ENCODE data around the gene NSUN7.

Gene NSUN7

DNA sequence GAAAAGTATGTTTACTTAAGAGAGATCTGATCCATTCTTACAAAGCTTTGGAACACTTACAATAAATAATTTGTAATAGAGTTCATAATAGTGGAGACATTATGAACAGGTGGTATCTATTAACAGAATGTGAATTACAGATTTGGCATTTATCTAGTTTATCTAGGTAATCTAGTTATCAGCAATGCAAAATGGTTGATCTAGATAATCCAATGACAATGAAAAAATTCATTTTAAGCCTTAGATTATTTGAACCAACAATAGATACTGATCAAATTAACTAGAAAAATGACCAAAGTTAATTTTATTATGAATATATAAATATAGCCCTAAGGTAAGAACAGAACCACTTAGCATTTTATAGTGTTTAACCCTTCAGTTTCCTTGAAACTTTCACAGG is 10.4 kb upstream of the NSUN7 start:
- TF ChIP-seq, protein P1, sequence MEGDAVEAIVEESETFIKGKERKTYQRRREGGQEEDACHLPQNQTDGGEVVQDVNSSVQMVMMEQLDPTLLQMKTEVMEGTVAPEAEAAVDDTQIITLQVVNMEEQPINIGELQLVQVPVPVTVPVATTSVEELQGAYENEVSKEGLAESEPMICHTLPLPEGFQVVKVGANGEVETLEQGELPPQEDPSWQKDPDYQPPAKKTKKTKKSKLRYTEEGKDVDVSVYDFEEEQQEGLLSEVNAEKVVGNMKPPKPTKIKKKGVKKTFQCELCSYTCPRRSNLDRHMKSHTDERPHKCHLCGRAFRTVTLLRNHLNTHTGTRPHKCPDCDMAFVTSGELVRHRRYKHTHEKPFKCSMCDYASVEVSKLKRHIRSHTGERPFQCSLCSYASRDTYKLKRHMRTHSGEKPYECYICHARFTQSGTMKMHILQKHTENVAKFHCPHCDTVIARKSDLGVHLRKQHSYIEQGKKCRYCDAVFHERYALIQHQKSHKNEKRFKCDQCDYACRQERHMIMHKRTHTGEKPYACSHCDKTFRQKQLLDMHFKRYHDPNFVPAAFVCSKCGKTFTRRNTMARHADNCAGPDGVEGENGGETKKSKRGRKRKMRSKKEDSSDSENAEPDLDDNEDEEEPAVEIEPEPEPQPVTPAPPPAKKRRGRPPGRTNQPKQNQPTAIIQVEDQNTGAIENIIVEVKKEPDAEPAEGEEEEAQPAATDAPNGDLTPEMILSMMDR (IDR thresholded peaks at IDR 0.05), result no peak

DNA sequence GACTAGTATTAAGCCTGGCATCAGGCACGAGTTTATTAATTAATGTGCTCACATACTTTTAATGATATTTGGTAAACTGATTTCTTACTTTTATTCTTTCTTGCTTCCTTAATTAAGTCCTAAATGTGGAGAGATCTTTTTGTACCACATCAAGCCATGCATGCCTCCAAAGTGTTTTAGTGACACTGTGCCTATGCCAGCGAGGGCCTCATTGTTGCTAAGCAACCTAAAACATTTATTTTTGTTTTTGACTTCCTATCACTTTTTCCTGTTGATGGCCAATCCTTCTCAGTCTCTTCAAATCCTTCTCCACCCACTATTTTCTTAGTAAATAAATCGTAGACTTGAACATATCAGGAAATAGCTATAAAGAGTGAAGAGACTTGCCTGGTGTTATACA is 5.5 kb upstream of the NSUN7 start:
- TF ChIP-seq, protein P1 (IDR thresholded peaks at IDR 0.05), result no peak

DNA sequence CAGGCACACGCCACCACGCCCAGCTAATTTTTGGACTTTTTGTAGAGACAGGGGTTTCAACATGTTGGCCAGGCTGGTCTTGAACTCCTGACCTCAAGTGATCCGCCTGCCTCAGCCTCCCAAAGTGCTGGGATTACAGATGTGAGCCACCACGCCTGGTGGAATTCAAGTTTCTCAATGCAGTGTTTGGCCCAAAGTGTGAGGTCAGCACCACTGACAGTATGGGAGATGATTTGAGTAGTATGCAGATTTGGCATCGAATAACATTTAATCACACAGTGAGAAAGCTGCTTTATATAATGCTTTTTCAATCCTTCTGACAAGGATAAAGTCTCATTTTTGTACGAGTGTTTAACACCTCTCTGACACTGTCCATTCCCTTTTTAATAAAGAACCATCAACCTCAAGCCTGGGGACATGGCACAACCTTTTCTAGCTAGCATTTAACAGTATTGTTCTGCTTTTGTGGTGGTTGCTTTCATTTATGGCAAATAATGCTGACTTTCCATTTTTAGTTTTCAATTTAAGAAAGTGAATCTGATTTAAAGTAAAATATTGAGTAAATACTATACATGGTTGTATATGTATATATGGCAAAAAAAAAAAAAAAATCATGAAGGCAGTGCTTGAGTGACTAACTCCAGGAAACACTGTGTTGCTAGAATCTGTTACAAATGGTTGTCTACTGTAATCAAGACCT is 4.3 kb upstream of the NSUN7 start:
- TF ChIP-seq, protein P1 (IDR thresholded peaks at IDR 0.05), result no peak

DNA sequence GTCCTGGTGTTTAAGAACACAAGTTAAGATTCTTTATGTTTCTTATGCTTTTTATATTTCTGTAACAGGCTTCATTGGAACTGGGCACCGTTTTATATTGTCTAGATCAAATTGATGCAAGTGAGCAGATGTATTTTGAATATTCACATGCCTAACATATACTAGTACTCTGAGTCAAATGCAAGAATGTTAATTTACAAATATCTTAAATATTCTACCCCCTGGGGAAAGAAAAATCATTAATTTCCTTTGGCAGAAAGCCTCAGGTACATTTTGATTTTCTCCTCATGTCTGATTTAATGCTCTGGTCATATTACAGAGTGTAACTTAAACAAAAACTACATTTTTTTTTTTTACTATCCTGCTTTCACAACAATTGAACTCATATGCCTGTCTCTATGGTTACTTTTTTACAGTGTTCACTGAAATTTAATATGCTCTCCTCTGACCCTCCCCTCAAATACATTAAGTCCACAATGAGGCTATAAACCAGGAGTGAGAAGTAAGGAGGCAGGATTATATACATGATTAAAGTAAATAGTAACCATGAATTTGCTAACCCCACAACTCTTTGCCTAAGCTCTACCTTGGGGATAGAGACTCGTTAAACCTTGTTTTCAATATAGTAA is 2.4 kb upstream of the NSUN7 start:
- TF ChIP-seq, protein P1 (IDR thresholded peaks at IDR 0.05), result no peak

DNA sequence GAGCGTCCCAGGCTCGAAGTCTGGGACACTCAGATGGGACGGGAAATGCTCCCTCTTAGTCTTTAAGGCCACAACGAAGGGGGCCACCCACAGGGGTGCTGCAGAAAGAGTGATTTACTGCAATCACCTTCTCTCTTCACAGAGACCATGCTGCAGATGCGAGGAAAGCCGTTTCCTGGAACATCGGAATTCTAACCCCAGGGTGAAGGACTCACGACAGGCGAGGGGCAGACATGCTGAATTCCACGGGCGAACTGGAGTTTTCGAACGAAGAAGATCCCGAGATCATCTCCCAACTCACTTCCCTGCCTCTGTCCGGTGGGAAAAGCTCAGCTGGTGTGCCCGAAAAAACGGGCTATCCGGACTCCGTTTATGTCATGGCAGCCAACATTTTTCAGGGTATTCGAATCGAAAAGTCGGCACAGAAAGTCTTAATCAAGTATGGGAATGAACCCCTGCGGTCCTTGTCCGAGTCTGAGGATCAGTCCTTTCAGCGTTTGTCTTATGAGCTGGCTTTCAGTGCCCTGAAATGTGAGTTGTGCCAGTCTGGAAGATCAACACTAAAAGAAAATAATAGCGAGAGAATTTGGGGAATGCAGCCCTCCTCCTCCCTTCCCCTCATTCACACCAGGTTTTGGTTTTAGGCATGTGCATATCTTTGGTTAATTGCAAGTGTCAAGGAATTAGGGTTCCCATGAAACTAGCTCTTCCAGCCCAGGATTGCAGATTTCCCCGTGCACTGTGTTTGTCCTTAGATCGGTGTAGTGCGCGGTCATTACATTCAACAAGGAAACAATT is 905 bp downstream of the NSUN7 start:
- TF ChIP-seq, protein P1 (IDR thresholded peaks at IDR 0.05), result no peak

DNA sequence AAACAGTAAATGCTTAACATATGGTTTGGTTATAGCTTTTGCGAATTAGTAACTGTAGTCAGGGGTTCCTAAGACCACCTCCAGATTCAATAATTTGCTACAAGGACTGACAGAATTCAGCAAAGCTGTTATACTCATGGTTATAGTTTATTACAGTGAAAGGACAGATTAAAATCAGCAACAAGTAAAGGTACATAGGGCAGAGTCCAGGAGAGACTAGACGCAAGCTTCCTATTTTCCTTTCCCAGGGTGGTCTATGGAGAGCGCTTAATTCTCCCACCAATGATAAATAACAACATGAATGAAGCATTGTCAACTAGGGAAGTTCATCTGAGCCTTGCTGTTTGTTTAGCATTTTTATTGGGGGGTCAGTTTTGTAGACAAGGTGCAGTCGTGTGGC is 5.9 kb downstream of the NSUN7 start:
- TF ChIP-seq, protein P1 (IDR thresholded peaks at IDR 0.05), result no peak

DNA sequence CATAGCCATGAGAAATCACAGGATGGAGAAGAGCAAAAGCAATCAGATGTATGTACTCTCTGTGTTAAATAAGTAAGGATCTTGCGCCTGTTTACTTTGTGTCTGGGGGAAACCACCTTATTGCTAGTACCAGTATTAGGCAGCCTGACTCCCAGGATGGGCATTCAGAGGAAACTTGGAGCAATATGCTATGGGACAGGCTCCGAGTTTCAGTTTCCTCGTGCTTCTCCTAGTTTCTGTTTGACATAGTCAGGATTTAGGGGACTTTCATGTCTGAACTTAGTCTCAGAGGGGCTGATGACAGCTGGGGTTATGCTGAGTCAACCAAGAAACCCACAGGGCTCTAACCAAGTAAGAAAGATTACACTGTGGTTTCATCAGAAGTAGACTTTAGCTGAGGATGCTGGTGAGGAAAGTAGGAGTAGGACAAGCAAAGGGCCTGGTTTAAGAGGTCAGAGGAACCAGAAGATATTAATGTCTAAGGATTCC is 13.5 kb downstream of the NSUN7 start:
- TF ChIP-seq, protein P1 (IDR thresholded peaks at IDR 0.05), result no peak
